Measurements from ENCODE around the gene ITGB1. TPM values are rescaled to one million over a fixed set of nuclear protein-coding genes. Genes with fewer than 3 reads are reported as not detected.
"Not testable (repeated sequence)": the region's sequence is repeated elsewhere in the genome, so short reads cannot be mapped to it uniquely, and the experiment has no call there.

ITGB1 gene
- total RNA-seq, 4 donors from 2014 or later: 70.5 to 323 (median 161) TPM

DNA sequence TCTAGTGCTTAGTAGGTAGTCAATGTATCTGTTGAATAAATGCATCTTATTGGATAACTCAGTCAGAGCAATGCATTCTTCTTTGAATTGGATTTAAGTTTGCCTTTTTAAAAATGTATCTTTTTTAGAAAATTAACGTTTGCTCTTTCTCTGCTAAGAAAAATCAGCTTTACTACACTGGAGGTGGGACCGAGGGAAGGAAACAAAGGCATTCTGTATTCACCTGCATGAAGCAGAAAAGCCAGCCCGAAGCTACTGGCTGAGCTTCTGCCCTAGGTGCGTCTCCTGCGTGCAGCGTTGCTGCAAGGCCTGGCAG, 22.2 kb upstream of the ITGB1 start:
- H3K4me3 ChIP-seq: peak overlapping the region; percentile 29 to 68 (median 50)
- intact Hi-C loops (cut with DNase I): no loop called here
- peak overlapping the region; percentile 80 to 93 (median 90) for H3K27ac ChIP-seq
- no peaks in the 10 kb centered on the region for H3K36me3 ChIP-seq
- no peak for TF ChIP-seq POLR2A (IDR thresholded peaks at IDR 0.05)
- TF ChIP-seq, protein P1, sequence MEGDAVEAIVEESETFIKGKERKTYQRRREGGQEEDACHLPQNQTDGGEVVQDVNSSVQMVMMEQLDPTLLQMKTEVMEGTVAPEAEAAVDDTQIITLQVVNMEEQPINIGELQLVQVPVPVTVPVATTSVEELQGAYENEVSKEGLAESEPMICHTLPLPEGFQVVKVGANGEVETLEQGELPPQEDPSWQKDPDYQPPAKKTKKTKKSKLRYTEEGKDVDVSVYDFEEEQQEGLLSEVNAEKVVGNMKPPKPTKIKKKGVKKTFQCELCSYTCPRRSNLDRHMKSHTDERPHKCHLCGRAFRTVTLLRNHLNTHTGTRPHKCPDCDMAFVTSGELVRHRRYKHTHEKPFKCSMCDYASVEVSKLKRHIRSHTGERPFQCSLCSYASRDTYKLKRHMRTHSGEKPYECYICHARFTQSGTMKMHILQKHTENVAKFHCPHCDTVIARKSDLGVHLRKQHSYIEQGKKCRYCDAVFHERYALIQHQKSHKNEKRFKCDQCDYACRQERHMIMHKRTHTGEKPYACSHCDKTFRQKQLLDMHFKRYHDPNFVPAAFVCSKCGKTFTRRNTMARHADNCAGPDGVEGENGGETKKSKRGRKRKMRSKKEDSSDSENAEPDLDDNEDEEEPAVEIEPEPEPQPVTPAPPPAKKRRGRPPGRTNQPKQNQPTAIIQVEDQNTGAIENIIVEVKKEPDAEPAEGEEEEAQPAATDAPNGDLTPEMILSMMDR (IDR thresholded peaks at IDR 0.05): no peak
- peaks cover 14 to 34% (median 27%) of the 10 kb centered on the region in 3 donors for H3K4me1 ChIP-seq
- 0 to 3% methylated on average over 3 to 4 of the region's 6 CpGs for WGBS, 2 donors
- H3K27me3 ChIP-seq: peaks cover 0 to 17% (median 0%) of the 10 kb centered on the region in 4 donors
- no peaks in the 10 kb centered on the region for H3K9me3 ChIP-seq
- no peak for DNase-seq

DNA sequence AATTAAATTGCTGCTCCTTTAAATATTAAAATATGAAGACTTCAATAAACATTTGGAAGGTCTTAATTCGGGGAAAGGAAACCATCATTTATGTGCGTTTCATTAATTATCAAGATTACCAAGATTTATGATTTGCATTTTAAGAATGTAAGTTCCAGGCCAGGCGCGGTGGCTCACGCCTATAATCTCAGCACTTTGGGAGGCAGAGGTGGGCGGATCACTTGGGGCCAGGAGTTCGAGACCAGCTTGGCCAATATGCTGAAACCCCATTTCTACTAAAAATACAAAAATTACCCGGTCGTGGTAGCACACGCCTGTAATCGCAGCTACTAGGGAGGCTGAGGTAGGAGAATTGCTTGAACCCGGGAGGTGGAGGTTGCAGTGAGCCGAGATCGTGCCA, 21.7 kb upstream of the ITGB1 start:
- intact Hi-C loops (cut with DNase I); H3K9me3 ChIP-seq; DNase-seq; H3K36me3 ChIP-seq: not testable (repeated sequence)
- Histone ChIP-seq H3K27ac (peak overlapping the region in 3 of 4 donors; percentile 80 to 91 (median 89)), H3K4me3 (peak overlapping the region in 1 of 4 donors; percentile 54), H3K27me3 (peaks cover 0 to 17% (median 0%) of the 10 kb centered on the region in 4 donors), H3K4me1 (peaks cover 14 to 34% (median 27%) of the 10 kb centered on the region in 3 donors)
- WGBS, 2 donors: 76 to 84% methylated on average over 13 to 14 of the region's 14 CpGs

DNA sequence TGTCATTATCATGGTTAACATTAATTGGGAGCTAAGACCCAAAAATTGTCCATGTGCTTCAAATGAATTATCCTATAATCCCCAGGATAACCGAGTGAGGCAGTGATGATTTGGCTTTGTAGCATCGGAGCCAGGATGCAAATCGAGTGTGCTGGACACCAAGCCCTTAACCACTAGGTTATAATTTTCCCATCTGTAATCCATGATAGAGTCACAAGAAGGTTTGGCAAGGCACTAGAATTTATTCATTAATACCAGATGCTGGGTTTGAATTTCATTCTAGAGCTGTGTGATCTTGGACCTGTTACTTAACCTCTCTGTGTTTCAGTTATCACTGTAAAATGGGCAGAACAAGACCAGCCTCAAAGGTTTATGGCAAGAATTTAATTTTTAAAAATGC, 21.0 kb upstream of the ITGB1 start:
- no peak overlapping the region for H3K27ac ChIP-seq
- no peak overlapping the region for H3K4me3 ChIP-seq
- no peaks in the 10 kb centered on the region for H3K9me3 ChIP-seq
- peaks cover 0 to 17% (median 0%) of the 10 kb centered on the region in 4 donors for H3K27me3 ChIP-seq
- no peaks in the 10 kb centered on the region for H3K36me3 ChIP-seq
- DNase-seq: no peak
- no peak for TF ChIP-seq POLR2A (IDR thresholded peaks at IDR 0.05)
- TF ChIP-seq, protein P1 (IDR thresholded peaks at IDR 0.05): no peak
- intact Hi-C loops (cut with DNase I): no loop called here
- 78 to 92% methylated on average over 3 of the region's 3 CpGs for WGBS, 2 donors
- H3K4me1 ChIP-seq: peaks cover 14 to 34% (median 27%) of the 10 kb centered on the region in 3 donors

DNA sequence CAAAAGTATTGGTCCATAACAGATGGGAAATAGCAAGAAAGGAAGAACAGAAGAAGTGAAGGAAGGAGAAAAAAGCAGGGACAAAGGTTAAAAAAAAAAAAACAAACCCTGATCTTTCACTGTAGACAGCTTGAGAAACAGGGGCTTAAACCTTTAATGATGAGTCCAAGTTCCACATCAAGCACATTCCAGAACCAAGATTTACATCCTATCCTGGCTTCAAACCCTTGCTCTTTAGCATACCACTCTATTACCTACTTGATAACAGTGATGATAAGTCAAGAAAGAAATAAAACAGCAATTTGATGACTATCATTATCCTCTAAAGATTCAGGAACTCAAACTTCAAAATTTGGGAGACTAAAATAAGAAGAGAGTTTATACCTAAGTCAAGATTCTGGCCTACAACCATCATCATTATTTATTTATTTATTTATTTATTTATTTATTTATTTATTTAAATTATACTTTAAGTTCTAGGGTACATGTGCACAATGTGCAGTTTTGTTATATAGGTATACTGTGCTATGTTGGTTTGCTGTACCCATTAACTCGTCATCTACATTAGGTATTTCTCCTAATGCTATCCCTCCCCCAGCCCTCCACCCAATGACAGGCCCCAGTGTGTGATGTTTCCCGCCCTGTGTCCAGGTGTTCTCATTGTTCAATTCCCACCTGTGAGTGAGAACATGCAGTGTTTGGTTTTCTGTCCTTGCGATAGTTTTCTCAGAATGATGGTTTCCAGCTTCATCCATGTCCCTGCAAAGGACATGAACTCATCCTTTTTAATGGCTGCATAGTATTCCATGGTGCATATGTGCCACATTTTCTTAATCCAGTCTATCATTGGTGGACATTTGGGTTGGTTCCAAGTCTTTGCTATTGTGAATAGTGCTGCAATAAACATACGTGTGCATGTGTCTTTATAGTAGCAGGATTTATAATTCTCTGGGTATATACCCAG, 20.1 kb upstream of the ITGB1 start:
- H3K36me3 ChIP-seq; H3K9me3 ChIP-seq; H3K27ac ChIP-seq; intact Hi-C loops (cut with DNase I); H3K4me3 ChIP-seq; DNase-seq: not testable (repeated sequence)
- WGBS, 2 donors: 90 to 93% methylated on average over 4 of the region's 4 CpGs
- H3K27me3 ChIP-seq: peaks cover 0 to 17% (median 0%) of the 10 kb centered on the region in 4 donors
- H3K4me1 ChIP-seq: peaks cover 14 to 38% (median 24%) of the 10 kb centered on the region in 3 donors

DNA sequence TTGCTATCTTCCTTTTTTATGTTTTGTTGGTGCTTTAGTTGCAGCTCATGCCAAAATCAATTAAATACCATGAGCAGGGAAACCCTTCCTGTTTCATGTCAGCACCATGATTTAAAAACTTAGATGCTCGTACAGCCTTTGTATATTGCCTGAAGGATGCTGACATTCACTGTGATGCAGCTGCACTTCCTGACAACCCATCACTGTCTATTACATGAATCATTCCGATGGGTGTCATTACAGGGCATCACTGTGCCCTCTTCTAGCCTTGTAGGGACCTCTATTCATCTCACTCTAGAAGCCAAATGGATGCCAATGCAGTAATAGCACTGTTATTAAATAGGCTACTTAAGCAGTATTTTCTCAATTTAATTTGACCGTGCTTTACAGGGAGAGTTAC, 18.3 kb upstream of the ITGB1 start:
- Histone ChIP-seq H3K9me3 (no peaks in the 10 kb centered on the region), H3K4me1 (peaks cover 14 to 39% (median 16%) of the 10 kb centered on the region in 3 donors), H3K27me3 (peaks cover 0 to 17% (median 0%) of the 10 kb centered on the region in 4 donors), H3K27ac (no peak overlapping the region), H3K4me3 (no peak overlapping the region), H3K36me3 (no peaks in the 10 kb centered on the region)
- DNase-seq: no peak
- WGBS, 2 donors: 74 to 92% methylated on average over 3 of the region's 3 CpGs
- TF ChIP-seq, protein P1 (IDR thresholded peaks at IDR 0.05): no peak
- no peak for TF ChIP-seq POLR2A (IDR thresholded peaks at IDR 0.05)
- intact Hi-C loops (cut with DNase I): no loop called here

DNA sequence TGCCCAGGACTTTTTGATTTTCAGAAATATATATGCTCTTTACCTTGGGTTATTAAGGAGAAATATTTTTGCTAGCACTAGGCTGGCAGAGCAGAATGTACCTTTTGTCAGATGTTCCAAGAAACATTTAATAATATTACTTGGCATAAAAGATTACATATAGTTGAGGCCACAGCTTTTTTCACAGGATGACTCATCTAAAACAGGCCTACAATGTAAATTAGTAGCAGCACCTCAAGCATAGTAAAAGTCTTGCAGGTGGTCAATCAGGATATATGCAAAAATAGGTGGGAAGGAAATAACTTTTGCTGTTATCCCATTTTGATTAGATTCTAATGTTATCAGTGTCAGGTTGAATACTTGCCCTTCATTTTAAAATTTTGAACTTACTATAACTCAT, 14.9 kb upstream of the ITGB1 start:
- Histone ChIP-seq H3K4me1 (peaks cover 0 to 23% (median 4%) of the 10 kb centered on the region in 3 donors), H3K36me3 (no peaks in the 10 kb centered on the region), H3K4me3 (no peak overlapping the region), H3K27ac (no peak overlapping the region), H3K27me3 (peaks cover 0 to 13% (median 0%) of the 10 kb centered on the region in 4 donors), H3K9me3 (no peaks in the 10 kb centered on the region)
- intact Hi-C loops (cut with DNase I): no loop called here
- TF ChIP-seq POLR2A (IDR thresholded peaks at IDR 0.05): no peak
- TF ChIP-seq, protein P1 (IDR thresholded peaks at IDR 0.05): no peak
- no peak for DNase-seq
